ENCODE results near the gene BMP7.
A peak's percentile ranks its signal among the peaks of the same experiment; 100 is the strongest.
"Not testable (repeated sequence)": the region's sequence is repeated elsewhere in the genome, so short reads cannot be mapped to it uniquely, and the experiment has no call there.

BMP7 gene

DNA sequence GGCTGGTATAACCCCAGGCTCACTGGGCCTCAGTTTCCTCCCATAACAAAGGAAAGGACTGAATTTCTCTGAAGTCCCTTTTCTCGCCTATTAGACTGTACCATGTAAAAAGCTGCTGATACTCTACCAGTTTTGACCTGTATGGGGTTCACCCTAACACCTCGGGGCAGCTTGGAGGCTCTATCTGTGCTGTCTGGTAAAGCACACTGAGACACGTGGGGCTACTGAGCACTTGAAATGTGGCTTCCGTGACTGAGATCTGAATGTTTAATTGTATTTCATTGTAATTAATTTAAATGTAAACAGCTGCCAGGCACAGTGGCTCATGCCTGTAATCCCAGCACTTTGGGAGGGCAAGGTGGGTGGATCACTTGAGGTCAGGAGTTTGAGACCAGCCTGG, 24.0 kb downstream of the BMP7 start (continued):
- no peak for TF ChIP-seq ESRRG (CRISPR knock-in tag; IDR thresholded peaks at IDR 0.05)

DNA sequence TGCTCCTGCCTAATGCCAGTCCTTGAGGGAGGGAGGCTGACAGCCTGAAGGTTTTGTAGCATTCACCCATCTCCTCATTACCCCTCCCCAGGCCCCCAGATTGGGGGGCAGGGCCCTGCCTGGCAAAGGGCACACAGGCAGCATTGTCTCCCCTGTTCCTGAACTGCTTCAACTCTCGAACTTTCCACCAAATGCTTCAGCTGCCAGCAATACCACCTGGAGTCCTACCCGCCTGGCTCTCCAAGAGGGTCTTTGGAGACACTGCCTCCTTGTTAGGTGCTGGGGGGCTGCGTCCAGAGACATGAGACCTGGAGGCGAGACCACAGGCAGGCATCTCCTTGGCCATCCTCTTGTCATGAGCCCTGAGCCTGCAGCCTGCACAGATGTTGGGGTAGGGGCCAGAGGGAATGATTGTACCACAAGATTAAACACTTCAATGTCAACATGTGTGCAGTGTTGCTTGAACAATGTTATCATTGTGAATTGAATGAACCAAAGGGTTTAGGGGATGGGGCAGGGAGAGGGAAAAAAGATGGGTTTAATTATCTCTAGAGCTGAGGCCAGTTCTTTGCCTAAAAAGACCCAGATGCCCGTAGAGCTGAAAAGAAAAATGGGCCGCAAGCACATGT, 25.0 kb downstream of the BMP7 start:
- TF ChIP-seq, protein P1, sequence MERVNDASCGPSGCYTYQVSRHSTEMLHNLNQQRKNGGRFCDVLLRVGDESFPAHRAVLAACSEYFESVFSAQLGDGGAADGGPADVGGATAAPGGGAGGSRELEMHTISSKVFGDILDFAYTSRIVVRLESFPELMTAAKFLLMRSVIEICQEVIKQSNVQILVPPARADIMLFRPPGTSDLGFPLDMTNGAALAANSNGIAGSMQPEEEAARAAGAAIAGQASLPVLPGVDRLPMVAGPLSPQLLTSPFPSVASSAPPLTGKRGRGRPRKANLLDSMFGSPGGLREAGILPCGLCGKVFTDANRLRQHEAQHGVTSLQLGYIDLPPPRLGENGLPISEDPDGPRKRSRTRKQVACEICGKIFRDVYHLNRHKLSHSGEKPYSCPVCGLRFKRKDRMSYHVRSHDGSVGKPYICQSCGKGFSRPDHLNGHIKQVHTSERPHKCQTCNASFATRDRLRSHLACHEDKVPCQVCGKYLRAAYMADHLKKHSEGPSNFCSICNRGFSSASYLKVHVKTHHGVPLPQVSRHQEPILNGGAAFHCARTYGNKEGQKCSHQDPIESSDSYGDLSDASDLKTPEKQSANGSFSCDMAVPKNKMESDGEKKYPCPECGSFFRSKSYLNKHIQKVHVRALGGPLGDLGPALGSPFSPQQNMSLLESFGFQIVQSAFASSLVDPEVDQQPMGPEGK (CRISPR knock-in tag; IDR thresholded peaks at IDR 0.05; ENCODE audit: borderline replicate concordance), result no peak
- peak; percentile 77; the same call in 1 of the 2 replicates for TF ChIP-seq TCF4 (CRISPR knock-in tag; IDR thresholded peaks at IDR 0.05; ENCODE audit: borderline replicate concordance)
- no peak; the same call in 2 of the 3 replicates for ATAC-seq

DNA sequence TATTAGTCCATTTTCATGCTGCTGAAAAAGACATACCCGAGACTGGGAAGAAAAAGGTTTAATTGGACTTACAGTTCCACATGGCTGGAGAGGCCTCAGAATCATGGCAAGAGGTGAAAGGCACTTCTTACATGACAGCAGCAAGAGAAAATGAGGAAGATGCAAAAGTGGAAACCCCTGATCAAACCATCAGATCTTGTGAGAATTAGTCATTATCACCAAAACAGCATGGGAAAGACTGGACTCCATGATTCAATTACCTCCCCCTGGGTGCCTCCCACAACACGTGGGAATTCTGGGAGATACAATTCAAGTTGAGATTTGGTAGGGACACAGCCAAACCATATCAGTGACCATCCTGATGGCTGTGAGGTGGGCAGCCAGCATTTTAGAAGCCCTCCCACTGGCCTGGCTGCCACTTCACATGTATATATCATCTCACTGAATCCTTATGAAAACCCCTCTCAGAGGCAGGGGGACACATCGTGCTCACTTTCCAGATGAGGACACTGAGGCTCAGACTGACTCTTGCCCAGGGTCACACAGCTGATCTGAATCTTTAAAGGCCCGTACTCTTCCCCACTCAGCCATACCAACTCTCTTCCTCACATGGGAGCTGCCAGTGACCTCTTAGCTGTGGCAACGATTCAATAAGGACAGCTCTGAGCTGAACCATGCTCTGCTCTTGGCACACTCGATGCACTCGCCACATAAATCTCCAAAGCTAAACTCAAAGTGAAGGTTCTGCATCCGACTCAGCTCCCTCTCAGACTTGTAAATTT, 25.7 kb downstream of the BMP7 start:
- TF ChIP-seq, protein P2, sequence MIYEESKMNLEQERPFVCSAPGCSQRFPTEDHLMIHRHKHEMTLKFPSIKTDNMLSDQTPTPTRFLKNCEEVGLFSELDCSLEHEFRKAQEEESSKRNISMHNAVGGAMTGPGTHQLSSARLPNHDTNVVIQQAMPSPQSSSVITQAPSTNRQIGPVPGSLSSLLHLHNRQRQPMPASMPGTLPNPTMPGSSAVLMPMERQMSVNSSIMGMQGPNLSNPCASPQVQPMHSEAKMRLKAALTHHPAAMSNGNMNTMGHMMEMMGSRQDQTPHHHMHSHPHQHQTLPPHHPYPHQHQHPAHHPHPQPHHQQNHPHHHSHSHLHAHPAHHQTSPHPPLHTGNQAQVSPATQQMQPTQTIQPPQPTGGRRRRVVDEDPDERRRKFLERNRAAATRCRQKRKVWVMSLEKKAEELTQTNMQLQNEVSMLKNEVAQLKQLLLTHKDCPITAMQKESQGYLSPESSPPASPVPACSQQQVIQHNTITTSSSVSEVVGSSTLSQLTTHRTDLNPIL (CRISPR knock-in tag; IDR thresholded peaks at IDR 0.05; ENCODE audit: low read depth), result no peak
- no peak for TF ChIP-seq SNAI2 (CRISPR knock-in tag; IDR thresholded peaks at IDR 0.05)
- TF ChIP-seq, protein P1 (CRISPR knock-in tag; IDR thresholded peaks at IDR 0.05; ENCODE audit: borderline replicate concordance), result no peak
- TF ChIP-seq ZNF70 (CRISPR knock-in tag; IDR thresholded peaks at IDR 0.05), result no peak
- TF ChIP-seq ESRRG (CRISPR knock-in tag; IDR thresholded peaks at IDR 0.05), result no peak
- TF ChIP-seq ZC3H10 (CRISPR knock-in tag; IDR thresholded peaks at IDR 0.05), result no peak
- TF ChIP-seq ZNF565 (CRISPR knock-in tag; conservative IDR thresholded peaks at IDR 0.05; ENCODE audit: low read depth), result no peak
- no peak for TF ChIP-seq ZFP3 (CRISPR knock-in tag; IDR thresholded peaks at IDR 0.05)
- TF ChIP-seq TCF4 (CRISPR knock-in tag; IDR thresholded peaks at IDR 0.05; ENCODE audit: borderline replicate concordance), result no peak
- TF ChIP-seq RARB (CRISPR knock-in tag; IDR thresholded peaks at IDR 0.05), result no peak
- TF ChIP-seq, protein P3, sequence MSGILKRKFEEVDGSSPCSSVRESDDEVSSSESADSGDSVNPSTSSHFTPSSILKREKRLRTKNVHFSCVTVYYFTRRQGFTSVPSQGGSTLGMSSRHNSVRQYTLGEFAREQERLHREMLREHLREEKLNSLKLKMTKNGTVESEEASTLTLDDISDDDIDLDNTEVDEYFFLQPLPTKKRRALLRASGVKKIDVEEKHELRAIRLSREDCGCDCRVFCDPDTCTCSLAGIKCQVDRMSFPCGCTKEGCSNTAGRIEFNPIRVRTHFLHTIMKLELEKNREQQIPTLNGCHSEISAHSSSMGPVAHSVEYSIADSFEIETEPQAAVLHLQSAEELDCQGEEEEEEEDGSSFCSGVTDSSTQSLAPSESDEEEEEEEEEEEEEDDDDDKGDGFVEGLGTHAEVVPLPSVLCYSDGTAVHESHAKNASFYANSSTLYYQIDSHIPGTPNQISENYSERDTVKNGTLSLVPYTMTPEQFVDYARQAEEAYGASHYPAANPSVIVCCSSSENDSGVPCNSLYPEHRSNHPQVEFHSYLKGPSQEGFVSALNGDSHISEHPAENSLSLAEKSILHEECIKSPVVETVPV (CRISPR knock-in tag; IDR thresholded peaks at IDR 0.05), result no peak
- no peak for TF ChIP-seq CSDC2 (CRISPR knock-in tag; IDR thresholded peaks at IDR 0.05)
- TF ChIP-seq GLIS3 (CRISPR knock-in tag; IDR thresholded peaks at IDR 0.05), result no peak
- no peak for TF ChIP-seq TOX (CRISPR knock-in tag; IDR thresholded peaks at IDR 0.05; ENCODE audit: borderline replicate concordance)
- TF ChIP-seq ISL1 (CRISPR knock-in tag; IDR thresholded peaks at IDR 0.05), result no peak
- TF ChIP-seq, protein P4, sequence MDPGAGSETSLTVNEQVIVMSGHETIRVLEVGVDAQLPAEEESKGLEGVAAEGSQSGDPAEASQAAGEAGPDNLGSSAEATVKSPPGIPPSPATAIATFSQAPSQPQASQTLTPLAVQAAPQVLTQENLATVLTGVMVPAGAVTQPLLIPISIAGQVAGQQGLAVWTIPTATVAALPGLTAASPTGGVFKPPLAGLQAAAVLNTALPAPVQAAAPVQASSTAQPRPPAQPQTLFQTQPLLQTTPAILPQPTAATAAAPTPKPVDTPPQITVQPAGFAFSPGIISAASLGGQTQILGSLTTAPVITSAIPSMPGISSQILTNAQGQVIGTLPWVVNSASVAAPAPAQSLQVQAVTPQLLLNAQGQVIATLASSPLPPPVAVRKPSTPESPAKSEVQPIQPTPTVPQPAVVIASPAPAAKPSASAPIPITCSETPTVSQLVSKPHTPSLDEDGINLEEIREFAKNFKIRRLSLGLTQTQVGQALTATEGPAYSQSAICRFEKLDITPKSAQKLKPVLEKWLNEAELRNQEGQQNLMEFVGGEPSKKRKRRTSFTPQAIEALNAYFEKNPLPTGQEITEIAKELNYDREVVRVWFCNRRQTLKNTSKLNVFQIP (CRISPR knock-in tag; IDR thresholded peaks at IDR 0.05; ENCODE audit: borderline replicate concordance, low read depth), result no peak
- no peak for ATAC-seq

DNA sequence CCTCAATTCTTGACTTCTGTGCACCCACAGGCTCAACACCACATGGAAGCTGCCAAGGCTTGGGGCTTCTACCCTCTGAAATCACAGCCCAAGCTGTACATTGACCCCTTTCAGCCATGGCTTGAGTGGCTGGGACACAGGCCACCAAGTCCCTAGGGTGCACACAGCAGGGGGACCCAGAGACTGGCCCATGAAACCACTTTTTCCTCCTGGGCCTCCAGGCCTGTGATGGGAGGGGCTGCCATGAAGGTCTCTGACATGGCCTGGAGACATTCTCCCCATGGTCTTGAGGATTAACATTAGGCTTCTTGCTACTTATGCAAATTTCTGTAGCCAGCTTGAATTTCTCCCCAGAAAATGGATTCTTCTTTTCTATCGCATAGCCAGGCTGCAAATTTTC, 26.7 kb downstream of the BMP7 start:
- ATAC-seq, result not testable (repeated sequence)

DNA sequence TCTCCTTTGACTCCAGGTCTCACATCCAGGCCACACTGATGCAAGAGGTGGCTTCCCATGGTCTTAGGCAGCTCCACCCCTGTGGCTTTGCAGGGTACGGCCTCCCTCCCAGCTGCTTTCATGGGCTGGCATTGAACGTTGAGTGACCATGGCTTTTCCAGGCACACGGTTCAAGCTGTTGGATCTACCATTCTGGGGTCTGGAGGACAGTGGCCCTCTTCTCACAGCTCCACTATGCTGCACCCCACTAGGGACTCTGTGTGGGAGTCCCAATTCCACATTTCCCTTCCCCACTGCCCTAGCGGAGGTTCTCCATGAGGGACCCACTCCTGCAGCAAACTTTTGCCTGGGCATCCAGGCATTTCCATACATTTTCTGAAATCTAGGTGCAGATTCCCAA, 27.1 kb downstream of the BMP7 start:
- not testable (repeated sequence) for ATAC-seq
